ENCODE results near the gene WASF2. TPM values are rescaled to one million over a fixed set of nuclear protein-coding genes. Genes with fewer than 3 reads are reported as not detected.

WASF2 gene
- total and polyA plus RNA-seq, 2 of the 13 experiments (the other 11 are each of a cell fraction or from before 2014, with no cell fraction given): 10.4 to 27.7 TPM

- no peaks in the 10 kb centered on the region for H3K79me2 ChIP-seq (ENCODE audit: insufficient read depth, low read length)
- CTCF ChIA-PET (ENCODE audit: low intra/inter-chr PET ratio, low total read pairs): no interaction called here
- POLR2A ChIA-PET: no interaction called here
Observed at GRCh38 chr1:27358928-27359313, 131.0 kb downstream of the WASF2 start.

More at GRCh38 chr1:27358928-27359313, 131.0 kb downstream of the WASF2 start:
- no peaks in the 10 kb centered on the region for H3K9me3 ChIP-seq (ENCODE audit: low read length)
- FAIRE-seq: no peak
- in situ Hi-C loops (cut with HindIII; ENCODE audit: extremely low pct_ligation_motif_present, low pct_unique_long_range_greater_than_20kb): loop anchor here (5.0 kb wide), 1 partner anchor 33 kb away; the partner anchor contains the start of gene GPR3
- intact Hi-C loops (cut with micrococcal nuclease; ENCODE audit: unreplicated experiment): no loop called here
- no peak overlapping the region for H2AFZ ChIP-seq (ENCODE audit: low read length)
- no peaks in the 10 kb centered on the region for H3K27me3 ChIP-seq (ENCODE audit: control insufficient read depth in 1 of 2, insufficient read depth in 2 of 2, low read length in 2 of 2)
- H3K27ac ChIP-seq (ENCODE audit: extremely low read length, insufficient read depth, low read length): no peak overlapping the region
- no peak for TF ChIP-seq ARID4A (CRISPR knock-in tag; IDR thresholded peaks at IDR 0.05; ENCODE audit: borderline replicate concordance)
- no peak for TF ChIP-seq SMYD3 (CRISPR knock-in tag; IDR thresholded peaks at IDR 0.05)
- TF ChIP-seq ZNF773 (CRISPR knock-in tag; IDR thresholded peaks at IDR 0.05; ENCODE audit: borderline replicate concordance): no peak
- no peak for TF ChIP-seq SRY (CRISPR knock-in tag; IDR thresholded peaks at IDR 0.05)
- TF ChIP-seq ZSCAN12 (CRISPR knock-in tag; IDR thresholded peaks at IDR 0.05): no peak
- no peak for TF ChIP-seq ZBTB3 (CRISPR knock-in tag; IDR thresholded peaks at IDR 0.05; ENCODE audit: borderline replicate concordance, low read depth)
- no peak for TF ChIP-seq ZNF772 (CRISPR knock-in tag; IDR thresholded peaks at IDR 0.05)
- no peak for TF ChIP-seq MAF1 (CRISPR knock-in tag; IDR thresholded peaks at IDR 0.05; ENCODE audit: borderline replicate concordance)
- TF ChIP-seq ZNF18 (CRISPR knock-in tag; IDR thresholded peaks at IDR 0.05; ENCODE audit: insufficient replicate concordance): no peak
- no peak for TF ChIP-seq HIC2 (CRISPR knock-in tag; IDR thresholded peaks at IDR 0.05; ENCODE audit: low read depth)
- TF ChIP-seq ZNF839 (CRISPR knock-in tag; IDR thresholded peaks at IDR 0.05; ENCODE audit: borderline replicate concordance): no peak
- TF ChIP-seq, protein P1, sequence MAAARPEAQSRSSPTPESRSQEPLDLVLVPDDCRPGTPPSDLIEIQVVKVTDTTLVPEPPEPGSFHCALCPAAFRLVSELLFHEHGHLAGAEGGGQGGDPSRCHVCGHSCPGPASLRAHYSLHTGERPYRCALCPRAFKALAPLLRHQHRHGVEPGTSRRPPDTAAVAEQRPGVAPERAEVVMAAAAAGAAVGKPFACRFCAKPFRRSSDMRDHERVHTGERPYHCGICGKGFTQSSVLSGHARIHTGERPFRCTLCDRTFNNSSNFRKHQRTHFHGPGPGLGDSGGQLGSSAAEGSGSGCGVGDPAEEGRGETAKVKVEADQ (CRISPR knock-in tag; IDR thresholded peaks at IDR 0.05; ENCODE audit: borderline replicate concordance): no peak
- TF ChIP-seq ZNF672 (CRISPR knock-in tag; IDR thresholded peaks at IDR 0.05): no peak
- H4K20me1 ChIP-seq (ENCODE audit: insufficient read depth, low read length): no peaks in the 10 kb centered on the region
- H3K4me1 ChIP-seq (ENCODE audit: insufficient read depth, low read length): peaks cover 8% of the 10 kb centered on the region; the same call in 1 of the 2 replicates
- no TSS peak for BruUV-seq (replicated peaks)
- 91% methylated on average over 5 of the region's 5 CpGs for WGBS (ENCODE audit: low lambda C conversion rate)
- no peak overlapping the region for H3K9ac ChIP-seq (ENCODE audit: insufficient read depth, low read depth, low read length)
- no peak overlapping the region for H3K4me3 ChIP-seq (replicated peaks in 1 of 3; ENCODE audit: insufficient read depth in 1 of 3, low read depth in 2 of 3, low read length in 3 of 3)
- ATAC-seq: no peak
- H3K36me3 ChIP-seq (replicated peaks in 1 of 2; ENCODE audit: control insufficient read depth in 1 of 2, insufficient read depth in 2 of 2, low read length in 2 of 2): 0 out of 5 replicates have a peak, but pooled peaks cover 0 to 2% of the 10 kb centered on the region in 2 experiments
- no peak overlapping the region for H3K4me2 ChIP-seq (ENCODE audit: low read depth, low read length)
- no peak for DNase-seq (ENCODE audit: low spot score)
